DMS79 treated with DMSO at 0.1 percent for 48 hours (cell line): ENCODE data around the gene C2orf69.

Experiments
- DNase-seq: peaks from one replicate; lab custom pipeline; 2025; lab: John Stamatoyannopoulos, UW

Gene C2orf69

GRCh38 chr2:199968126-199968525 lies 57.0 kb downstream of the C2orf69 start:
- no peak for DNase-seq

GRCh38 chr2:199972088-199972626 lies 61.1 kb downstream of the C2orf69 start:
- DNase-seq = no peak

GRCh38 chr2:199973703-199974102 lies 62.6 kb downstream of the C2orf69 start:
- DNase-seq = peak; percentile 43

GRCh38 chr2:199975273-199975895 lies 64.3 kb downstream of the C2orf69 start:
- no peak for DNase-seq
